GM18870 (cell line): ENCODE measurements around the gene CBFA2T3.

ENCODE experiments used
- ATAC-seq: cut with Tn5 transposase; IDR thresholded peaks from one replicate; pipeline ENCODE4 v1.9.1; 2021; ENCODE audit warnings: moderate library complexity; ENCODE audit not compliant: unreplicated experiment

CBFA2T3 gene

DNA sequence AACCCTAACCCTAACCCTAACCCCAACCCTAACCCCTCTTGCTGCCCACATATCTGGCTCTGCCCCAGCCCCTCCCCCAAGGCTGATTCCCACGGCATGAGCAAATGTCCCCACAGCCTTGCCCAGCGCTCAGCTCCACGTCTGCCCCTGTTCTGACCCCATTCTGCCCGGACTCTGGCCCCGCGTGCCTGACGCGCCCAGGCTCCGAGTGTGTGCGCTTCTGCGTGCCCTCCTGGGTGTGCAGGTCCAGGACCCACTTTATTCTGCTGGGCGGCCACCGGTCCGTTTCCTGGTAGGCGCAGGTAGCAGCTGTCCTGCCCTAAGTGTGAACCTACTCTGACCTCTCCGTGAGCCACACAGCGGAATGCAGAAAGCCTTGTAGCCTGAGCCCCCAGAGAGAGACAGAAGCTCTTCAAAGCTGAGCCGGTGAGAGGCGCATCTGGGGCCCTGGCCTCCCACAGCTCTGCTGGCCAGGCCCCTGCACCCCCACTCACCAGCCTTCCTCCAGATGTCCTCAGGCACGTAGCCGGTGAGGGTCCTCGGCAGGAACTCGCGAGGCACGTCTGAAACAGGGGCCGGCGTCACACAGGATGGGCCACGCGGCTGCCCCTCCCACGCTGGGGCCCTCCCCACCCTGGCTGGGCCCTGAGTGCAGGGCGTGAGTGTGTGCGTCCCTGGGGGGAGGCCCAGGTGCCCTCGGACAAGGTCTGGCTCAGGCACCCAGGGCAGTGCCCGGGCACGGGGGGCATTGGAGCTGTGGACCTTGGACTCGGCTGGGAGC is 96.6 kb downstream of the CBFA2T3 start:
- ATAC-seq, result no peak

DNA sequence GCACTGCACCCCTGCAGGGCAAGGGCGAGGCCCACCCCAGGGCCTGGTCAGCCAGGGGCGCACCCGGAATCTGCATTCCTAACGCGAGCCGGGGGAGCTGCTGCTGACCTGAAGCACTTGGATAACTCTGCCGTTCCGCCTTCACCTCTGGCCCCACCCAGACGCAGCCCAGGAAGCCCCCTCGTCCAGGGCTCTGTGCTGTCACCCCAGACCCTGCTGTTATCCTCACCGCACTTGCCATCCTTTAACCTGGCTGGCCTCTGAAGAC is 97.3 kb downstream of the CBFA2T3 start:
- no peak for ATAC-seq

DNA sequence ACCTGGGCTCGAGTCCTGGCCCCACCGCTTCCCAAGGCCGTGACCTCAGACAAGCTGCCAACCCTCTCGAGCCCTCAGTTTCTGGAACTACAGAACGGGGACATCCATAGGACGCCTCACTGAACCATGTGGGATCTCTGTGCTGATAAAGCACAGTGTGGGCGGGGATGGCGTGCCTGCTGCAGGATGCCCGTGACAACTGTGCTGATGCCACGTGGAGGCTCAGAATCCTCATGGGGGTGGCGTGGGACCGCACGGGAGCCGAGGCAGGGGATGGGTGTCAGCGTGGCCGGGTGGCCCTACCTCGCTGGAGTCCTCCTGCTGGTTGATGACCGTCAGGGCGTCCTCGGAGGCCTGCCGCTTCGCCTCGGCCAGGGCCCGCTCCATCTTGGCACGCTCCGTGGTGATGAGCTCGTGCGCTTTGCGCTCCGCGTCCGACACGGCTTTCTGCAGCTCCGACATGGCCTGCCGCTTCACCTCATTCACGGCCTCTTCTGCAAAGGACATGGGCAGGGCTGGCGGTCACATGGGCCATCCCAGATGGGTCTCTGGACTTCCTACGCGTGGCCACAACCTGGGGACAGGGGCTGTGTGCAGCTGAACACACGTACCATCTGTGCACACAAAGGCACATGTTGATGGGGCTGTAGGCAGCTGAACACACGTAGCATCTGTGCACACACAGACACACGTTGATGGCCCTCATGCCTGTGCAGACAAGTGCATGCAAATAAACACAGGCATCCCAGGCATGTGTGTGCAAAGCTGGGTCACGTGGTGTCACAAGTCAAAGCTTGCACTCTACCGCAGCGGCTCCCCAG is 97.8 kb downstream of the CBFA2T3 start:
- no peak for ATAC-seq

DNA sequence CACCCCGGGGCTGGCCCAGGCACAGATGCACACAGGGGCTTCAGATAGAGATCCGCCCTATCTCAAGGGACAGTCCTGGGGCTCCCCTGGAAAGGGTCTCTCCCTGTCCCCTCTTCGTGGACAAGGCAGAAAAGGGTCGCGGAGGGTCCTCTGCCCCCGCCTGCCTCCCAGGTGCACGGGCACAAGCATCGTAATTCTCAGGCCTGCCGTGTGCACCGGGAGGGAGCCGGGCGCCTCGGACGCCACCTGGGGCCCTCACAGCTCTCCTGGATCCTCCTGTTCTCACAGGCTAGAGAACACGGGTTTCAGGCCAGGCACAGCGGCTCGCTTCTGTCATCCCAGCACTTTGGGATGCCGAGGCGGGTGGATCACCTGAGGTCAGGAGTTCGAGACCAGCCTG is 98.7 kb downstream of the CBFA2T3 start:
- ATAC-seq, result no peak

DNA sequence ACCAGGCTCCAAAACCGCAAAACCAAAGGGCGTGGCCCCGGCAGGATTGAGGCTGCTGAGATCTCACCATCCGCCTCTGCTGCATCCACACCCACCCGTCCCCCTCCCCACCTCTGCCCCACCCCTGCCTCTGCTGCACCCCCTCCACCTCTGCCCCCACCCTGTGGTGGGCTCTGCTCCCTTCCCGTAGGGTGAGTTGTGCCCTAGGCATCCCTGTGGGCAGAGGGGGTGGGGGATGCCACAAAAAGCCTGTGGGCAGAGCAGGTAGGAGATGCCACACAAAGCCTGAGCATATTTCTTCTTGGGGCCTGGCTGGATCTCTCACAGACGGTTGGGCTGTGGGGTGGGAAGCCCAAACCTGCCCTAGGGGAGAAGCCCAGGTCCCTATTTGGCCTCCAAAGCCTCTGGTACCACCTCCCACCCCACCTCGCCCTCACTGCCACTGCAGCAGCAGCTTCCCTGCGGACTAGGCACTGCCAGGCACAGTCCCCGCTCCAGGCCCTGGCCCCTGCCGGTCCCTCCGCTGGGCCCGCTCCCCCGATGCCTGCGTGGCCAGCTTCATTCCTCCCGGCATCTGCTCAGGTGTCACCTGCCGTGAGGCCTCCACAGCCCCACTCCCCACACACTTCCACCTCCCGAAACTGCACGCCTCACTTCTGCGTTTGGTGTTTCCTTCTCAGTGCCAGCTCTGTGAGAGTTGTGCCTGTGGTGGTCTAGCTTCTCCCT is 99.3 kb downstream of the CBFA2T3 start:
- no peak for ATAC-seq

DNA sequence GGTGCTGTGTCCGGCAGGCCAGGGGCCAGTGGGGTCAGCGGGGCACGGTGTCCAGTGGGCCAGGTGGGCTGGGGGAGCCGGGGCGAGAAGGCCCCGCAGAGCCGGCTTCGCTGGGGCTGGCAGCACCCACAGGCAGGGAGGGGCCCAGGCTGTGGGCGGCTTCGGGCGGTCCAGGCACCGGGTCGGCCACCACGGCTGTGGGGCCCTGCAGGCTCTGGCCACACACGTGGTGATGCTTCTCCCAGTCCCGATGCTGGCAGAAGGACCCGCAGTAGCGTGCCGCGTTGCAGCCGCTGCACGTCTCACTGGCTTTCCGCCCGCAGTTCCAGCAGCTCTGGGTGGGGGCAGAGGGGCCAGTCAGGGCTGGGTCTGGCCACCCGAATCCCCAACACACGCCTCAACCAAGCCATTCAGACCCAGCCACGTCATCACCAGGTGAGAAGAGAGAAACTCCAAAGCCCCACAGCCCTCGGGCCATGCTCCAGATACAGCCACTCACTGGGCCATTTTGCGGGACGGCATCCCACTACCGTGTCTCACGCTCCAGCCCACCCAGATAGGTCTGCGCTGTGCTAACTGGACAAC is 100.0 kb downstream of the CBFA2T3 start:
- no peak for ATAC-seq

DNA sequence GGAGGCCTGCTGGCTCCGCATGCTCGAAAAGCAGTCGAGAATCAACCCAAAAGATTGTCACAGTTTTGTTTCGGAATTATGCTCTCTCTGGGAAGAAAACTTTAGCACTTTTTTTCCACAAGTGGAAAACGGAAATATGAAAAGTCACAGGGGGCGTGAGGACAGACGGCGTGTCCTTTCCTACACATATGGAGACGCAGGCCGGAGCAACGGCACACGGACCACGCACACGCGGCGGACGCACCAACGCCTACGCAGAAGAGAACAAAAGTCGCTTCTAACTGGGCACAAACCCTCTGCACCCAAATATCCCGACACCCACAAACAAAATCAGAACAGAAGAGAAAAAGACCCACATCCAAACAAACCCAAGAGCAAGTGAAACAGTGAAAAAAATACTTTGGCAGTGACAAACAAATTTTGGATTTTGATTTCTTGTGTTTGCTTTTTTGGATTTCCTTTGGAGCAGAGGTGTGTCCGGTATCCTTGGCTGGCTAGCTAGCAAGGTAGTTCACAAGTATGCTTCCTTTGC is 101.2 kb downstream of the CBFA2T3 start:
- ATAC-seq, result no peak

DNA sequence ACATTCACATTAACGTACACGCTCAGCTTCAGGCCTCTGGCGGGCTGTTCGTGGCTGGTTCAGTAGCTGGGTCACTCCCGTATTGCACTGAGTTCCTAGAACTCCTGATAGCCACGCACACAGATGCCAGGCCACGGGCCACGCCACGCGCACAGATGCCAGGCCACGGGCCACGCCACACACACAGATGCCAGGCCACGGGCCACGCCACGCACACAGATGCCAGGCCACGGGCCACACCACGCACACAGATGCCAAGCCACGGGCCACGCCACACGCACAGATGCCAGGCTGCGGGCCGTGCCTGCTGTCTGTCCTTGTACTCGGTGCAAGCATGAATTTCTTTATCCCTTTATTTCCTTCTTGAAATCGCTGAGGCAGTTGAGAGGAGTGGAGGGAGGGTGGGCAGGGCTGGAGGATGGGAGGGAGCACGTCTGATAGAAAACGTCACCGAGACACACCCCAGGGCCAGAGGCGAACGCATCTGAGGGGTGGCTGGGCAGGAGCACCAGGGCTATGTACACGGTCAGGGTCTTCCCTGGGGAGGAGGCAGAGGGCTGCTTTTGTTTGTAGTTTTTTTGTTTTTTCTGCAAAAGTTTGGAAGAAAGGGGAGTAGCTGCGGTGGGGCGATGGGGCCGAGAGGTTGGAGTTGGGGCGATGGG is 101.9 kb downstream of the CBFA2T3 start:
- ATAC-seq, result no peak

DNA sequence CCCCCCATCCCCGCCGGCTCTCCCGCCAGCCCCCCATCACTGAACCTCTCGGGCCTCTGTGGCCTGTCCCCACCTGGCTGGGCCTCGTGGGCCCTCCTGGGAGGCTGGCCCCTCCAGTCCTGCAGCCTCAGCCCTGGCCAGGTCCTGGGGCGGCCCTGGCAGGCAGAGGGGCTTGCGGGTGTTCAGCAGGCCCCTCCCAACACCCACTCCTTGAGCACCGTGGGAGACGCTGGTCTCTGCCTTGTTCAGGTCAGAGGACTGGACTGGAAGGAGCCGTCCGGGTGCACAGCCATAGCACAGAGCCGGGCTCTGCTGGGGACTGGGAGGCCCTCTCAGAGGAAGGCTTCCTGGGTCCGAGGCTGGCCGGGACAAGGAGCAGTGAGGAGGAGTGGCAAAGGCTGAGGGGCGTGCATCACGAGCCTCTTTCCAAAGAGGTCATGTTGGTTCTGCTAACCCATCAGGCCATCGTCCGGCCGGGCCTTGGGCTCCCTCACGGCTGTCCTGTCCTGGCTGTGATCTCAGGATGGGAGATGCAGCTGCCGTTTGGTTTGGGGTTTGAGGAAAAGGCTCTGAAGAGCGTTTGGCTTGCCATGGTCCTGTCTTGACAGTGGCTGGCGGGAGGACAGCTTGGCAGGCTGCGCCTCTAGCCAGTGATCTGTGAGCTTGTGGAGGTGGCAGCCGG is 104.2 kb downstream of the CBFA2T3 start:
- ATAC-seq, result no peak

DNA sequence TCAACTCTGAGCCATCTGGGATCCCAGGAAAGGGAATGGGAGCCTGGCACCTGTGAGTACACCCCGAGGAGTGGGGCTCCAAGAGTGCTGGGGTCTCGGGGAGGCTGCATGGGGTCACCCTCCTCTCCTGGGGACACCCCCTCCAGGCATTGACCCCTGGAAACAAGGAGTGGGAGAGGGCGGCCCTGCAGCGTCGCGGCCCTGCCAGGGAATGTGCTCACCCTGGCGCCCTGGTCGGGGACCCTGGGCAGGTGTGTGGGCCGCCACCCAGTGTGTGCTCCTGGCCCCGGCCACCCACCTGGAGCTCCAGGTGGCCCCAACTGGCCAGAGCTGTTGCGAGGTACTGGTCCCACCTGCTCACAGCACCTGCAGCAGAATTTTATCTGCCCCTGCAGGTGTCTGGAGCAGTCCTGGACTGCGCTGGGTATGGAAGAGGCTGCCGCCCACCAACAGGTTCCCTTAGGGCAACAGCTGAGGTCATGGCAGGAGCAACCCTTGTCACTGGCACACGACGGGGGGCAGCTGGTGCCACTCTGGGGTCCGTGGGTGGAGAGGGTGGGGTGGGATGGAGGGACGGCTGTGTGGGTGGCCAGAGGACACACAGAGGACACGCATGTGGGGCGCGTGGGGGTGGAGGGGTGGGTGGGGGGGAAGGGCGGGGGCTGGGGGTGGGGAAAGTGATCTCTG is 105.1 kb downstream of the CBFA2T3 start:
- ATAC-seq, result no peak

DNA sequence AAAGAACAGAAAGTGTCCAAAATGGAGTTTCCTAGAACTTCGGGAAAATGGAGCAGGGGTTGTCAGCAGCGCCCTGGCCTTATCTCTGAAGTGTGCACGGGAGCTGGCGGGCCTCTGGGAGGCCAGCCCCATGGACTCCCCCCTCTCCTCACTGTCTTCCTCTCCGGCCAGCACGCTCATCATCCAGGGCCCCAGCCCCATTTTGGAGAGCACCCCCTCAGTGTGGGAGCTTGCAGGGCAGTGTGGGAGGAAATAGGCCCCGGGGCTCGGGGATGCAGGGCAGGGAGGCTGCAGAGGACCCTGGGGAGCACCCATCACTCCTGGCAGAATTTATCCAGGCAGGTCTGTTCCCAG is 105.7 kb downstream of the CBFA2T3 start:
- no peak for ATAC-seq

DNA sequence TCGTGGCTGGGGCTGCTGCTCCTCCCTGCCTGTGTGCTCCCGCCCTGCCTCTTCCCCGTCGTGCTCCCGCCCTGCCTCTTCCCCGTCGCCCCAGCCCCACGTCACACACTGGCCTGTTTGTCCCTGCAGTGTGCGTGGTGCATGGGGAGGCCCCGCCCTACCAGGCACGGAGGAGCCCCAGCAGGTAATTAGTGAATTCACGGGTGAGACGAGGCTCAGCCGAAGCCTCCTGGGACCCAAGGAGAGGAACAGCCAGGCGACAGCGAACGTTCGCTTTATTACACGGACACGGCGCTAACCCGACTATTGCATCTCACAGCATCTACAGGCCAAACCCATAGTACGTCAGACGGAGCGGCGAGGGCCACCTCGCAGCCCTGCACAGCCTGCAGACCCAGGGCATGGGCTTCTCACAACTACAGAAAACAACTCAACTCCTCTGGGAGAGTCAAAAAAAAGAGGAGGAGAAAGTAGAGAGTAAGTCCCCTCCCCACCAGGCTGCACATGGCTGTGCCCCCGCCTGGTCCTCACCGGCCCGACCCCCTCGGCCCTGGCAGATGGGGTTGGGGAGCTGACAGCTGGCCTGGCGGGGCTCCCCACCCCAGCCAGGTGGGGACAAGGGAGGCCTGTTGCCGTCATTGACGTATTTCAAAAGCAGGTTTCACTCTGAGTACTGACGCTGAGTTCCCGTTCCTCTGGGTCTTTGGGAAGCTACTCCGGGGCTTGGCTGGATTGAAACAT is 106.2 kb downstream of the CBFA2T3 start:
- no peak for ATAC-seq

DNA sequence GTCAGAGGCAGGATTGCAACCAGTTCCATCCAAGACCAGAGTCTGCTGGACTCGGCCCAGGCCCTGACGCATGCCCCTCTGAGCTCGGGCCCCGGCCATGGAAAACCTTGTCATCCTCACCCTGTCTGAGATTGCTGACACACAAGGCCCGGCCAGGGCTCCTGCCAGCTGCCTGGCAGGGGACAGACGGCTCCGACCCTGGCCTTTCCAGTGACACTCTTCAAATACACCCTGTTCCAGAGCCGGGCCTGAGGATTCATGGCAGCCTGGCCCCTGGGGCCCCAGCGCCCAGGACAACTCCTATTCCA is 107.4 kb downstream of the CBFA2T3 start:
- no peak for ATAC-seq

DNA sequence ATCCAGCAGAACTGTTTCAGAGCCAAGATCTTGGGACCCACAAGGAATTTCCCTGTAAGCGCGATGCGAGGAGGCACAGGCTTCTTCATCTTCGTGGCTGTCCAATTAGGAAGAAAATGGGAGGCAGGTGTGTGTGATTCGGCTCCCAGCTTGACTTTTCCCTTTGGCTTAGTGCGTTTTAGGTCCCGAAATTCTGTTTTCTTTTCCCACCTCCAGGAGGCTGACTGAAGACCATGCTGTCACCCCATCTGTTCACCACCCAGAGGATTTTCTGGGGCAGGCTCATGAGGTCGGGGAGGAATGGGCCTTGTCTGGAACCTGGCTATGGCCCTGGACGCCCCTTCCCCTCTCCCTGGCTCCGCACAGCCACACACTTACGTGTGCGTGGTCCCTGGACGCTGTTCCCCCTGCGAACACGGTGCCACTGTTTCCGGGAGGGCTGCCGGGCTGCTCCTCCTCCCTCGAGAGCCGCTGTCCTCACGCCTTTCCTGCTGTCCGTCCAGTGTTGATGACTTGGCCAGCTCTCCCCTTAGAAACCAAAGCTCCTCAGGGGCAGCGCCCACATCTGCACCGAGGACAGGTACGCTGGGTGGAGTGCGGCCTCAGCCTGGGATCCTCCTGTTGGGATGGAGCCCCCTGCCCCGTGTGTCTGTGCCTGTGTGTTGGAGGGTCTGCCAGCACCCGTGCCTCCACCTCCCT is 107.9 kb downstream of the CBFA2T3 start:
- ATAC-seq, result no peak

DNA sequence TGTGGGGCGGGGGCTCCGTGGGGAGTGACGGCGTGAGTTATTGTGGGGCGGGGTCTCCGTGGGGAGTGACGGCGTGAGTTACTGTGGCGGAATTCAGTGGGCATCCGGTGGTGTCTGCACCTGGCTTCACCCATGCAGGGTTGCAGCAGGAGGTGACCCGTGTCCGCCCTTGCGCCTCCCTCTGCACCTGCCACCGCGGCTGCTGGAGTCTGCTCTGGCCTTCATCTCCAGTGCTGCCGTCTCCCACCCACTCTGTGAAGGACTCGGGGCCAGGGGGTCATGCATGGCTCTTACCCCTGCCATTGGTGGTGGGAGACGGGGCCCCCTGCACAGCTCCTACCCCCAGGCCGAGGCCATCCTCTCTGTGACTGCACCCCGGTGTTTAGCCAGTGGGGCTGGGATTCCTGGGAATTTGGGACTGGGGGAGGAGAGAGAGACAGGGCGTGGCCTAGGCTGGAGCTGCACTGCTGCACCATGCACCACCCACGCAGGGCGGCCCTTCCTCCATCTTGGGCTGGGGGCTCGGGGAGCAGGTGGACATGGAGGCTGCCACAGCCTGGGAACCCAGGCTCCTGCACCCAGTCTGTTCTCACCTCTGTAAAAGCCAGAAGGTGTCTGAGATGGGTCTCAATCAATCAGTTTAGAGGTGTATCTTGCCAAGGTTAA is 109.3 kb downstream of the CBFA2T3 start:
- ATAC-seq, result no peak

DNA sequence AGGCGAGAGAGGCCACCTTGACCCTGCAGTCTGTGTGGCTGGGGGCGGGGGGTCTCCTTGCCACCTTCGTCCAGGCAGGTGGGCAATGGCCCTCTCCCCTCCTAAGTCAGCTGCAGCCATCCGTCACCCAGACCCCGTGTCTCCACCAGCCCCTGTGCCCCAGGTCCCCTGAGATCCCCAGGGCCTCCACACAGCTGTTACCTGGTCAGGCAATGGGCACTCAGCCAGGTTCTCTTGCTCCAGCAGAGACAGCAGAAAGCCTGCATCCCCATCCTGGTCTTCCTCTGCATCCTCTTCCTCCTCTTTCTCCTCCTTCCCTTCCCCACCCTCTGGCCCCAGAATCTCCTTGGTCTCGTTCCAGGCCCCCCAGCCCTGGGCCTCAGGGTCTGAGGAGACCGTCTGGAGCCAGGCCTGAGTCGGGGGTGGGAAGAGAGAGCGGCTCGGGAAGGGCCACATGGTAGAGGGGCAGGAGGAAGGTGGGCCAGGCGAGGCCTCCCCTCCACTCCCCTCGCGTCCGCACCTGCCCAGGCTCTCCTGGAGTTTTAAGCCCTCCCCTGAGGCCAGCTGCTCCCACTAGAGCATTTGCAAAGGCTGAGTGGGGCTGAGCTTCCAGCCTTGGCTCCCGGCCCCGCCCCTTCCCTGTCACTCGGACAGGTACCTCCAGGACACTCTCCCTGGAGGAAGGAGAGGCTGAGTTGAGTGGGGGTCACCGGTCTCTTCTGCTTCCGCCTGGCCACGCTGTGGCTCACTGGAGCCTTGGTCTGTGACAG is 110.7 kb downstream of the CBFA2T3 start, which contains the start of gene PABPN1L:
PABPN1L (minus strand) TSS at position 510 of the 770 bp plus-strand sequence; CDS start at position 456, 54 bp downstream.
- no peak for ATAC-seq

DNA sequence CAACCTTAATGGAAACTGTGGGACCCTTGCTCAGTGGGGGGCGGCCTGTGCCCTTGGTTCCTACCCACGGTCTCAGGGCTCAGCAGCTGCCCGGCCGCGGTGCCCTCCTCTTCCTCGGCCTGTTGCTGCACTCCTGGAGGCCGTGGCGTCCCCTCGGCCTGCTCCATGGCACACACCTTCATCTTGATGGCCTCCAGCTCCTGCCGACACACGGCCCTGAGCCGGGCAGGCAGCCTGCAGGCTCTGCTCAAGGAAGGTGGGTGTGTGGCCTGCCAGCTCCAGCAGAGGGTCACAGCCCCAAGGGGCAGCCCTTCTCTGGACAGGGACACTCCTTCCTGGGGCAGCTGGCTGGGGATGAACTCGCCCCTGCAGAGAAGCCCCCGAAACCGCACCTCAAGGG is 111.3 kb downstream of the CBFA2T3 start:
- no peak for ATAC-seq
